GM19239 (cell line): ENCODE data around the gene KLHL30.
"Not testable (repeated sequence)": the region's sequence is repeated elsewhere in the genome, so short reads cannot be mapped to it uniquely, and the experiment has no call there.

Source experiments
- DNase-seq: peaks from one replicate; pipeline ENCODE4 v3.0.0; 2011; ENCODE audit warnings: low spot score; ENCODE audit not compliant: insufficient read length
- FAIRE-seq: peaks from 2 replicates; lab custom pipeline; 2011; peaks lifted over from hg19 to GRCh38; lab: Jason Lieb, UNC

Gene KLHL30

GRCh38 chr2:238171072-238171431 lies 32.6 kb downstream of the KLHL30 start:
- not testable (repeated sequence) for DNase-seq, FAIRE-seq

GRCh38 chr2:238171575-238172187 lies 33.2 kb downstream of the KLHL30 start:
- DNase-seq (no peak), FAIRE-seq (no peak)

DNA sequence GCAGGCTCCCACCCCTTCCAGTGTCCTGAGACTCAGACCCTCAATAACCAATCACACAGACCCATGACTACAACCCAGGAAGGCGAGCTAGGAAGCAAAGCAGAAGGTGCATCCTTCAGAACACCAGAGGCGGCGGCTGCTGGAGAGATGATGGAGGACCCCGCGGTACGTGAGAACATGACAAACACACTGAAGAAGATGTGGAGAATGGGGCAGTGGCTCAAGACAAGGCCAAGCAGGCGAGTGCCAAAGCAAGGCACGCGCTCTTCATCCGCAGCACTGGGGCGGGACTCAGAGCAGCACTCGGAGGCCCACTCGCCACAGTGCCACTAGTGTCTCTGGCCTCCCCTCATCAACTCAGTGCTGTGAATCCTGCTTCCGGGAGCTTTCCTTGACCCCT lies 34.0 kb downstream of the KLHL30 start:
- FAIRE-seq (no peak), DNase-seq (no peak)

- no peak for FAIRE-seq
- DNase-seq, result no peak
These were observed 35.2 kb downstream of the KLHL30 start for GRCh38 chr2:238173692-238174091.

DNA sequence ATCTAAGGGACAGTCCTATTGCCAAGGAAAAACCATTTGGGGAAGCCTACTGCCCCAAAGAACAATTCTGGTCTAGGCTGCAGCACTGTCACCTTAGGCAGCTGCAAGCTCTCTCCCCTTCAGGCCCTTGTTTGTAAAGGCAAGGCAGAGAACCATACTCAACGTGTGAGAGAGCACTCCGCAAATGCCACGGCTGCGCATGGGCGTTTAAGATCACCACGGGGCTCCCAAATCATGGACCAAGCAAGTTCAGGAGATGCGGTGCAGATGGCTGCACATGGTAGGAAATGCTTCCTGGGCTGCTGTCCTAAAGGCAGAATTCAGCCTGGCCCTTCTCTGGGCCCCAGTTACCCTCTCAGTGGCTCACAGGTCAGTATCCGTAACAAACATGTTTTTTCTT lies 35.8 kb downstream of the KLHL30 start:
- no peak for FAIRE-seq
- no peak for DNase-seq

DNA sequence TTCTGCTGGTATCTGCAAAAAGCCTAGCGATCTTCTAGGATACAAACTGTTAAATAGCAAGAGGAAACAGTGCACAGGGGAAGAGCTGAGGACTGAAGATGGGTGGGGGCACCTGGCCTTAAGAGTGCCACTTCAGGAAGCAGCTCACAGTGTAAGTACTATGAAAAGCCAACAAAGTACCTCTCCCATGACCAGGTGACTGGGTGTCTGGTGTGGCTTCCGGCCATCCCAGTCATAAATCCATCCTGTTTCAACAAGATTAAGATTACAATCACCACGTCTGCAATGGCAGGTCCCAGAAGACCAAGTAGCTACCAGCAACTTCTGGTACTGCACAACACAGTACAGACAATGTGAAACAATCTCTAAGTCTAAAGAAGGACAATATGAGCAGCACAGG lies 36.2 kb downstream of the KLHL30 start:
- no peak for FAIRE-seq
- DNase-seq, result no peak

DNA sequence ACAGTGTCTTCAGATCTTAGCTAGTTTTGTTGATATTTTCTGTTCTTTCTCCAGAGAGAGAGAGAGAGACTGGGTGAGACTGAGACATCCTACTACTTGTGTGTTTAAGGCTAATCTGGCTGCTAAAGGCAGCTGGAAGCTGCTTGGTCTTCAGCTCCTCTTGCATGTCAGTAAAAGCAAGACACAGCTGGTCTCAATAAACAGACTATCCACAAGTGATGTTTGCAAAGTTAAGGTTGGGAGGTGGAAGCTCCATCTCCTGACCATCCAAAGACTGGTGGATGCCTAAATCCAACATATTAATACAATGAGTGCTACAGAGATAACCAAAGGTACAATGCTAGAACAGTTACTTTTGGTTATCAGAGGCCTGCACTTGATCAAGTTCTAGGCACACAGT lies 38.1 kb downstream of the KLHL30 start:
- FAIRE-seq (no peak), DNase-seq (no peak)

- no peak for FAIRE-seq
- DNase-seq, result no peak
These were observed 42.1 kb downstream of the KLHL30 start for GRCh38 chr2:238180554-238180953.

DNA sequence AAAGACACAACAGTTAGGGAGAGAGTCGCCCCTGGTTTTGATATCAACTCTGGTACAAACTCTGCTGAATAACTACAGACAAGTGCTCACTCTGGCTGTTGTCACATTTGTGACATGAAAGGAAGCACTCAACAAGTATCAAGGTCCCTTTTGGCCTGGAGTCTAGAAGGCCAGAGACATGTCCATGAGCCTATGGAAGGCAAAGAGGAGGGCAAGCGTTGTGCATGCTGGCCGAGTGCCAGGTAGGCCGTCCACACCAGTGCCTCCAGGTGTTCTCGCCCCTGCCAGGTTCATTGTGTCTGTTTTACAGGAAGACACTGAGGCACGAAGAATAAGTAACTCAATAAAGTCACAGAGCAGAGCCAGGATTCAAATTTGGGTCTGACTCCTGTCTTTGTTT lies 43.9 kb downstream of the KLHL30 start:
- DNase-seq, result no peak
- FAIRE-seq, result no peak

GRCh38 chr2:238183821-238184220 lies 45.4 kb downstream of the KLHL30 start:
- DNase-seq (no peak), FAIRE-seq (no peak)

DNA sequence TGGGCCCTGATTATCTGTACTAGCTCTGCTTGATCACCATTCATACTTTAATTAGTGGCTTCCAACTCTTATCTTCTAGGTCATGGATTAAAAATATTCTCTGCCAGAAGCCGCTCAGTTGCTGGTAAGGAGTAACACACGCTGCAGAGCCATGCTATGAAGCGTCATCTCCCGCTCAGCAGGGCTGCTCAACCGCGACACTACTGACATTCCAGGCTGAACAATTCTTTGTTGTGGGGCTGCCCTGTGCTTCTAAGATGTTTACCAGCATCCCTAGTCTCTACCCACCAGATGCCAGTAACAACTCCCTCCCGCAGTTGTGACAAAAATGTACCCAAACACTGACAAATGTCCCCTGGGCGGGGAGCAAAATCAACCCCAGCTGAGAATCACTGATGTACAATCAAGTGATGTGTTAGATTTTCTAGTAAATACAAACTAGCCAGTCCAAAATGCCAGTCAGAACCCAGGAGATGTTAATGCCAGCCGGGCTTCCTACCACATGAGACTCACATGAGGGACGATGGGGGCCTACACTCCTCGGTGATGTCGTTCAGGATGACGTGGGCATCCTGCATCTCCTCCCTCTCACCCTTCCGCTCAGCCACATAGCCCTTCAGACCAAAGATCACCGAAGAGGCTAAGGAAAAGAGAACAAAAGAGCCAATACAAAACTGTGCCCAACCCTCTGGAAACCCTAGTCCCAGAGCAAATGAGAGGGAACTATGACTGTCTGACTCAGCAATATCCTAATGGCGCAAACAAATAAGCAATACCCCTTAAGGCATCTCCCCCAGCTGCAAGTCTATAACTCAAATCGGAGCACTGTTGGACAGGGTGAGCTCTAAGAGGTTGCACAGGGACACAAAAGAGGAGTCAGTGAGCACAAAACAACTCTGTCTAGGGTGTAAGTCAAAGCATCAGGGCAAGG lies 49.4 kb downstream of the KLHL30 start:
- DNase-seq (no peak), FAIRE-seq (no peak)

- no peak for FAIRE-seq
- no peak for DNase-seq
These were observed 52.0 kb downstream of the KLHL30 start for GRCh38 chr2:238190445-238190844.
